Heart left ventricle (tissue), 16 donors: ENCODE data around the gene ALG9. TPM values are rescaled to one million over a fixed set of nuclear protein-coding genes. Genes with fewer than 3 reads are reported as not detected.

Experiments used
- ATAC-seq, 4 donors: fragments of 200-7000 bp; cut with Tn5 transposase; one replicate each; pipeline ENCODE4 v1.9.1; 2020 to 2022; ENCODE audit warnings: moderate library complexity in 4 of 4, mild to moderate bottlenecking in 3 of 4, moderate number of reproducible peaks in 1 of 4
- DNase-seq, 5 donors: peaks; one replicate each; pipeline ENCODE4 v3.0.0-alpha.2; 2020
- H3K27ac ChIP-seq, 12 donors: fragments of 200-600 bp; sonication (generic) in 4 of 12; one replicate each; pipeline versions ENCODE4 v1.5.0 to v1.8.0; 2016 to 2022; ENCODE audit warnings: mild to moderate bottlenecking in 2 of 12
- H3K27me3 ChIP-seq, 9 donors: fragments of 200-600 bp; sonication (generic) in 2 of 9; one replicate each; pipeline versions ENCODE4 v1.5.1 to v1.8.0; 2016 to 2022; ENCODE audit warnings: mild to moderate bottlenecking in 3 of 9
- H3K36me3 ChIP-seq, 9 donors: fragments of 200-600 bp; sonication (generic) in 2 of 9; one replicate each; pipeline versions ENCODE4 v1.5.0 to v1.8.0; 2018 to 2022; ENCODE audit warnings: mild to moderate bottlenecking in 2 of 9
- H3K4me1 ChIP-seq, 12 donors: fragments of 200-600 bp; sonication (generic) in 4 of 12; one replicate each; pipeline versions ENCODE4 v1.5.0 to v1.8.0; 2016 to 2022; ENCODE audit warnings: mild to moderate bottlenecking in 3 of 12
- H3K4me3 ChIP-seq, 12 donors: fragments of 200-600 bp; sonication (generic) in 4 of 12; one replicate each; pipeline versions ENCODE4 v1.5.0 to v1.8.0; 2017 to 2022; ENCODE audit warnings: mild to moderate bottlenecking in 9 of 12, moderate library complexity in 4 of 12
- H3K9me3 ChIP-seq, 12 donors: fragments of 200-600 bp; sonication (generic) in 4 of 12; one replicate each; pipeline versions ENCODE4 v1.5.0 to v1.8.0; 2016 to 2022; ENCODE audit warnings: mild to moderate bottlenecking in 1 of 12
- POLR2A ChIP-seq, 2 donors: fragments of 450-650 bp; IDR thresholded peaks; one replicate each; pipeline ENCODE4 v1.6.1; 2017; ENCODE audit warnings: antibody characterized with exemption in 2 of 2, mild to moderate bottlenecking in 2 of 2, moderate library complexity in 2 of 2
- WGBS, 4 donors: extraction: QIAGEN DNeasy Blood & Tissue Kit in 2 of 4; methylation state at CpG; one replicate each; pipeline versions ENCODE4 v1.1.5 to v1.1.7; 2013 to 2018; 5-methylcytosine and 5-hydroxymethylcytosine counted together
- intact Hi-C, 10 donors: fragments of 100-400 bp; cut with DNase I; formaldehyde crosslinking; loops; one replicate each; pipeline versions ENCODE4 v1.11.1 to v1.14.2; 2022
- polyA plus RNA-seq, 2 donors: library from polyadenylated mRNA; stranded (reverse); fragments of 200-250 nt; gene quantifications; one replicate each; pipeline ENCODE4 v1.2.3, GENCODE V29; 2013
- total RNA-seq, 9 donors: library from RNA; depleted of rRNA in 2 of 9; stranded (reverse); fragments of >200 nt in 2 of 9; fragmentation: NEBNext Ultra II Directional in 3 of 9; extraction: Animal tissue kit (Norgen Biotek cat#: 25700) in 3 of 9; gene quantifications; one replicate each; pipeline versions ENCODE4 v1.1.0 to v1.2.4, GENCODE V29; 2016 to 2023
- TF ChIP-seq, protein P1 (sequence below), 12 donors: fragments of 200-600 bp; sonication (generic) in 4 of 12; IDR thresholded peaks; one replicate each; pipeline versions ENCODE4 v1.5.0 to v1.8.0; 2018 to 2022; ENCODE audit warnings: antibody characterized with exemption in 12 of 12, mild to moderate bottlenecking in 5 of 12
- donor health status: ischemic (EF 13 %, LVEDD 7.1; RV severe dilation, severe dysfunction).
- donor health status: healthy with polysubstance abuse.
- donor health status: DM: no; HTN: yes; CAD: no.
- donor health status: DM: no; HTN: no; CAD: no.
- donor health status: ischemic (EF 25% LVEDD 6.9; RV normal size, moderate dysfunction).
- donor health status: ischemic (EF 25% LVEDD 5.7; RV mildly dilated, moderate dysfunction).
- donor health status: healthy.
- donor health status: DM: yes; HTN: yes; CAD: no.
- donor health status: ischemic (EF 35%, LVEDD 5.7; RV mildly dilated, moderate dysfunction).
- donor health status: nonischemic (EF 11% LVEDD 7.7; RV severe dilation, severe dysfunction).
- donor health status: DM: yes; HTN: yes; CAD: no.
- donor health status: PGD.
- donor health status: ischemic (EF 29% LVEDD 5.4; RV normal size, mild dysfunction).
- donor health status: nonischemic (EF 23%, LVEDD 6.1; RV moderate dilation, normal function).

ALG9 gene
- total and polyA plus RNA-seq, 11 donors, result 13.5 to 26.5 (median 17.6) TPM

DNA sequence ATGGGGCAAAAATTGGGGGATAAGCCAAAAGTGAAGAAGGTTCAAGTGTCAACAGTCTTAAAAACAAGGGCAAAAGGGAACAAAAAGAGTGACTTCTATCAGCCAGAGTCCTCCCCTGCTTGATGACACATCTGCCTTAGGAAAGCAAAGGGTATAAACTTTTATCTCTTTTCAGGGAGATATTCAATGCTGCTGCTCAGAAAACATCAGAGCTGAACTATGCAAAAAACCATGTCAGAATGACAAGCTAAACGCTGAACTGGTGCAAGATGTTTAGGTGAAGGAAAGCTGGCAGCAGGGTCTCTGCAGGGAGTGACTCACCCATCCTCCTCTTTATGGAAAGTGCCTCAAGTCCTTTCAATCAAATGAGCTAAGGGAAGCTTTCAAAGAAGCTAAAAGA lies 24.7 kb downstream of the ALG9 start:
- intact Hi-C loops, result loop anchor here in 4 of 10 donors (5.0 to 10.0 kb wide), 3 partner anchors 254 to 562 kb away; no protein-coding TSS in a partner anchor
- no peak for DNase-seq
- no peaks in the 10 kb centered on the region for H3K27me3 ChIP-seq
- 17 to 38% (median 19%) methylated on average over 1 of the region's 1 CpG for WGBS, 4 donors
- ATAC-seq, result peak in 2 of 4 donors; percentile 52 to 72
- TF ChIP-seq, protein P1, sequence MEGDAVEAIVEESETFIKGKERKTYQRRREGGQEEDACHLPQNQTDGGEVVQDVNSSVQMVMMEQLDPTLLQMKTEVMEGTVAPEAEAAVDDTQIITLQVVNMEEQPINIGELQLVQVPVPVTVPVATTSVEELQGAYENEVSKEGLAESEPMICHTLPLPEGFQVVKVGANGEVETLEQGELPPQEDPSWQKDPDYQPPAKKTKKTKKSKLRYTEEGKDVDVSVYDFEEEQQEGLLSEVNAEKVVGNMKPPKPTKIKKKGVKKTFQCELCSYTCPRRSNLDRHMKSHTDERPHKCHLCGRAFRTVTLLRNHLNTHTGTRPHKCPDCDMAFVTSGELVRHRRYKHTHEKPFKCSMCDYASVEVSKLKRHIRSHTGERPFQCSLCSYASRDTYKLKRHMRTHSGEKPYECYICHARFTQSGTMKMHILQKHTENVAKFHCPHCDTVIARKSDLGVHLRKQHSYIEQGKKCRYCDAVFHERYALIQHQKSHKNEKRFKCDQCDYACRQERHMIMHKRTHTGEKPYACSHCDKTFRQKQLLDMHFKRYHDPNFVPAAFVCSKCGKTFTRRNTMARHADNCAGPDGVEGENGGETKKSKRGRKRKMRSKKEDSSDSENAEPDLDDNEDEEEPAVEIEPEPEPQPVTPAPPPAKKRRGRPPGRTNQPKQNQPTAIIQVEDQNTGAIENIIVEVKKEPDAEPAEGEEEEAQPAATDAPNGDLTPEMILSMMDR (IDR thresholded peaks at IDR 0.05), result no peak
- no peak for TF ChIP-seq POLR2A (IDR thresholded peaks at IDR 0.05)
- H3K27ac ChIP-seq, result peak overlapping the region in 3 of 12 donors; percentile 1 to 2 (median 1)
- no peak overlapping the region for H3K4me3 ChIP-seq
- H3K9me3 ChIP-seq, result no peaks in the 10 kb centered on the region
- H3K36me3 ChIP-seq, result peaks cover 0 to 97% (median 75%) of the 10 kb centered on the region in 9 donors
- peaks cover 0 to 22% (median 0%) of the 10 kb centered on the region in 12 donors for H3K4me1 ChIP-seq

DNA sequence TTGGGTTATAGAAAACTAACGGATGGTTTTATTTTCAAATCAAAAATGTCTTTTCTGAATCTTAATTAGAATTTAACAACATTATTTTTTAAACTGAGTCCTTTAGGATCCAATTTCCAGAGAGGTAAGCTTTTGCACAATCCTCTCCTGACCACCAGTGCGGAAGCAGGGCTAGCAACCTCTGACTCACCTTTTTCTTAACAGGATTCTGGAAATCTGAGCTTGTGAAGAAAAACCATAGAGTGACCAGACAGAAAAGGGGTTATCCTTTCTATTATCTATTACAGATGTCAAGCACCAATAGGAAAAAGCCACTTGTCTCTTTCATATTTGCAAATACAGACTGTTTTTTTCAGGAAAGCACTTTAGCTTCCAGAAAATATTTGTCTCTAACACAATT lies 25.3 kb downstream of the ALG9 start:
- peak overlapping the region in 2 of 12 donors; percentile 1 to 28 for H3K27ac ChIP-seq
- intact Hi-C loops, result loop anchor here in 4 of 10 donors (5.0 to 10.0 kb wide), 3 partner anchors 254 to 561 kb away; no protein-coding TSS in a partner anchor
- no peak overlapping the region for H3K4me3 ChIP-seq
- no peaks in the 10 kb centered on the region for H3K9me3 ChIP-seq
- no peaks in the 10 kb centered on the region for H3K27me3 ChIP-seq
- TF ChIP-seq, protein P1 (IDR thresholded peaks at IDR 0.05), result no peak
- no peak for TF ChIP-seq POLR2A (IDR thresholded peaks at IDR 0.05)
- ATAC-seq (no peak), DNase-seq (no peak)
- H3K4me1 ChIP-seq, result peaks cover 0 to 25% (median 1%) of the 10 kb centered on the region in 12 donors
- H3K36me3 ChIP-seq, result peaks cover 0 to 92% (median 69%) of the 10 kb centered on the region in 9 donors
- 78 to 91% (median 88%) methylated on average over 2 of the region's 2 CpGs for WGBS, 4 donors

DNA sequence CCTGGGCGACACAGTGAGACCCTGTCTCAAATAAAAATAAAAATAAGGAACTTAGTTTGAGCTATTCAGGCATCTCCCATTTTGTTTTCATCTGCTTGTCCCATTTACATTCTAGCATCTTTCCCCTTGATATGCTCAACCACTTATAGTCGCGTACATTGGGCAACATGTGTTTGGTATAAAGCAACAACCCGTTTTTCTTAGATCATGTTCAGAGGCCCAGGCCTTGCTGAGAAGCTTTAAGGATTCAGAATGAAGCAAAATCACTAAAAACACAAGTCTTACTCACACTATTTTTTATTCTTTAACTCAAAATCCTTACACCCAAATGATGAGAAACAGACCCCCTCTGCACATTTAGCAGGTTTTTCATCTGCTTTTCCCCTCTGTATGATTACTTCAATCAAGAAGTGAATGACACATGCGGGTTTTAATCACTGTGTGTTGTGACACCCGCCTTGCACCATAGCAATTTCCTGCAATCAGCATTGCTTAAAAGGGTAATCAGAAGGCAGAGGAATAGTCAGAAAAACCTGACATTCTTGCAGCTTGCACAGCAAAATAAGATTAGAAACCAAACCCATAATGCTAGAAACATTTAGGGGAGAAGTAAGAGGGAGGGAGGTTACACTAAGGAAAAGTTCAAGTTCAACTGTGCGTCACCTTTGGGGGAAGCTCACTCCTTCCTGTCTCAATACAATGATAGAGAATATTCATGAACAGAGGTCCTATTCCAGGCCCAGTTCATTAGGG lies 25.9 kb downstream of the ALG9 start:
- Histone ChIP-seq H3K36me3 (peaks cover 0 to 87% (median 64%) of the 10 kb centered on the region in 9 donors), H3K27me3 (no peaks in the 10 kb centered on the region), H3K9me3 (no peaks in the 10 kb centered on the region), H3K27ac (peak overlapping the region in 1 of 12 donors; percentile 28), H3K4me1 (peaks cover 0 to 25% (median 1%) of the 10 kb centered on the region in 12 donors), H3K4me3 (no peak overlapping the region)
- ATAC-seq (no peak), DNase-seq (no peak)
- WGBS, 4 donors, result 83 to 87% (median 84%) methylated on average over 7 of the region's 7 CpGs
- intact Hi-C loops, result loop anchor here in 4 of 10 donors (5.0 to 10.0 kb wide), 3 partner anchors 253 to 561 kb away; no protein-coding TSS in a partner anchor
- TF ChIP-seq, protein P1 (IDR thresholded peaks at IDR 0.05), result no peak
- no peak for TF ChIP-seq POLR2A (IDR thresholded peaks at IDR 0.05)

DNA sequence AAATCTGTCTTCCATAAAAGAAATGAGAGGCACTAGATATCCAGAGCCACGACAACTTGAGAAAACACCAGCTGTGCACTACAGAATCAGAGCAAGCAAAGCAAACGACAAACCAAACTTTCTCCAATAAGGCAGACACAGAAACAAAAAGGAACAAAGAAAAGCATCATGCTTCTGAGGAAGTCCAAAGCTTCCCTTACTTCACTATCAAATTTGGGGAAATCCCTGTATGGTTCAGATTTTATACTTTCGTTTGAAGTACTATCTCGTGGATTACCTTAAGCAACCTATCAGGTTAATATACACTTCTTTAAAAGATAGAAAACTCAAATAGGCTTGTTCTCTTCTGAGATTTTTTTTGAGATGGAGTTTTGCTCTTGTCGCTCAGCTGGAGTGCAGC lies 27.7 kb downstream of the ALG9 start:
- Histone ChIP-seq H3K27ac (no peak overlapping the region), H3K36me3 (peaks cover 0 to 87% (median 58%) of the 10 kb centered on the region in 9 donors), H3K4me3 (no peak overlapping the region), H3K9me3 (no peaks in the 10 kb centered on the region), H3K4me1 (peaks cover 0 to 25% (median 1%) of the 10 kb centered on the region in 12 donors), H3K27me3 (no peaks in the 10 kb centered on the region)
- intact Hi-C loops, result loop anchor here (5.0 to 10.0 kb wide), 8 partner anchors 66 to 559 kb away; partner anchors contain the start of gene SIK2 (in 2 of the 10)
- DNase-seq, result no peak
- 91 to 93% (median 92%) methylated on average over 5 of the region's 5 CpGs for WGBS, 4 donors
- ATAC-seq, result no peak
- TF ChIP-seq, protein P1 (IDR thresholded peaks at IDR 0.05), result no peak
- TF ChIP-seq POLR2A (IDR thresholded peaks at IDR 0.05), result no peak
